ENCODE measurements around the gene CTBP1. TPM values are rescaled to one million over a fixed set of nuclear protein-coding genes. Genes with fewer than 3 reads are reported as not detected.
A peak's percentile ranks its signal among the peaks of the same experiment; 100 is the strongest.

Gene CTBP1
- total and polyA plus RNA-seq, 9 of the 15 experiments (the other 6 are each of a cell fraction or from before 2014, with no cell fraction given): 14.5 to 162 (median 68.2) TPM

DNA sequence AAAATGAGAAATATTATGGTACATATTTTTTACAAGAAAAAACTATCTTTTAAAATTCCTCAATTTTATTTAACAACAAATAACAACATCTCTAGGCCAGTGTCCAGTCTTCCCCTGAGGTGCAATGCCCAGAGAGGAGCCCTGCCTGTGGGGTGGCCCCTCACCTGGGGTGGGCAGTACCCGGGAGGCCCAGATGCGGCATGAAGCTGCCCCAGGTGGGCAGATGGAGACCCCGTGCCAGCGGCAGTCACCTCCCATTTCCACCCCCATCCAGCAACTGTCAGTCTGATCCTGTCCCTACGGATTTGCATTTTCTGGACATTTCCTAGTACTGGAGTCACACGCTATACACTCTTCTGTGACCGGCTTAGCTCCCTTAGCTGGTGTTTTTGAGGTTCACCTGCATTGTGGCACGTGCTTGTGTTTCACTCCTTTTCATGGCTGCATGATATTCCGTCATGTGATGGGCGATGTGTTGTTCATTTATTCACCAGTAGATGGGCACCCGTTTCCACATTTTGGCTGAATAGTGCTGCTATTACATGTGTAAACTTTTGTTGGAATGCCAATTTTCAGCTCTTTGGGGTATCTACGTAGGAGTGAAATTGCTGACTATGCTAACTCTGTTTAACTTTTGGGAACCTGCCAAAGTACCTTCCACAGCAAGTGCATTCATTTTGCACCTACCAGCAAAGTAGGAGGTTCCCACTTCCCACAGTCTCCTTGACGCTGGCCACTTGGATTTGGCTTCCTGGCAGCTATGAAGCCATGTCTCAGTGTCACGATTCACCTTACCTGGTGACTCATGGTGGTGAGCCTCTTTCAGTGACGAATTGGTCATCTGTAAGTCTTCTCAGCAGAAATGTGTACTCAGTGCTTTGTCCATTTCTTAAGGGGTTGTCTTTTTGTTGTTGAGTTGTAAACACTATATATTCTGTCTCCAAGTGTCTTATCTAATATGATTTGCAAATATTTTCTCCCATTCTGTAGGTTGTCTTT, 29.0 kb upstream of the CTBP1 start (continued):
- TF ChIP-seq RBM25 (IDR thresholded peaks at IDR 0.05; ENCODE audit: low read depth, low read length, severe bottlenecking) (peak; percentile 15), NR3C1 (CRISPR knock-in tag; IDR thresholded peaks at IDR 0.05) (no peak), SIRT6 (IDR thresholded peaks at IDR 0.05; ENCODE audit: low read depth, low read length) (no peak), POLR2AphosphoS5 (IDR thresholded peaks at IDR 0.05; ENCODE audit: control insufficient read depth, insufficient read depth, low read depth, low read length) (no peak), SMARCA5 (IDR thresholded peaks at IDR 0.05) (no peak), BMI1 (IDR thresholded peaks at IDR 0.05; ENCODE audit: low read length) (no peak), HNRNPK (IDR thresholded peaks at IDR 0.05; ENCODE audit: low read depth, low read length, poor library complexity, severe bottlenecking) (no peak), ZNF384 (IDR thresholded peaks at IDR 0.05; ENCODE audit: low read depth, low read length) (no peak), GATA2 (CRISPR knock-in tag; IDR thresholded peaks at IDR 0.05) (no peak), CHD1 (IDR thresholded peaks at IDR 0.05; ENCODE audit: low read length) (no peak), NFYB (IDR thresholded peaks at IDR 0.05; ENCODE audit: extremely low read depth, insufficient read length) (no peak)
- TF ChIP-seq, protein P1, sequence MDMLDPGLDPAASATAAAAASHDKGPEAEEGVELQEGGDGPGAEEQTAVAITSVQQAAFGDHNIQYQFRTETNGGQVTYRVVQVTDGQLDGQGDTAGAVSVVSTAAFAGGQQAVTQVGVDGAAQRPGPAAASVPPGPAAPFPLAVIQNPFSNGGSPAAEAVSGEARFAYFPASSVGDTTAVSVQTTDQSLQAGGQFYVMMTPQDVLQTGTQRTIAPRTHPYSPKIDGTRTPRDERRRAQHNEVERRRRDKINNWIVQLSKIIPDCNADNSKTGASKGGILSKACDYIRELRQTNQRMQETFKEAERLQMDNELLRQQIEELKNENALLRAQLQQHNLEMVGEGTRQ (CRISPR knock-in tag; IDR thresholded peaks at IDR 0.05): 0 out of 2 replicates have a peak, but pooled peaks have one; percentile 20
- TF ChIP-seq, protein P2, sequence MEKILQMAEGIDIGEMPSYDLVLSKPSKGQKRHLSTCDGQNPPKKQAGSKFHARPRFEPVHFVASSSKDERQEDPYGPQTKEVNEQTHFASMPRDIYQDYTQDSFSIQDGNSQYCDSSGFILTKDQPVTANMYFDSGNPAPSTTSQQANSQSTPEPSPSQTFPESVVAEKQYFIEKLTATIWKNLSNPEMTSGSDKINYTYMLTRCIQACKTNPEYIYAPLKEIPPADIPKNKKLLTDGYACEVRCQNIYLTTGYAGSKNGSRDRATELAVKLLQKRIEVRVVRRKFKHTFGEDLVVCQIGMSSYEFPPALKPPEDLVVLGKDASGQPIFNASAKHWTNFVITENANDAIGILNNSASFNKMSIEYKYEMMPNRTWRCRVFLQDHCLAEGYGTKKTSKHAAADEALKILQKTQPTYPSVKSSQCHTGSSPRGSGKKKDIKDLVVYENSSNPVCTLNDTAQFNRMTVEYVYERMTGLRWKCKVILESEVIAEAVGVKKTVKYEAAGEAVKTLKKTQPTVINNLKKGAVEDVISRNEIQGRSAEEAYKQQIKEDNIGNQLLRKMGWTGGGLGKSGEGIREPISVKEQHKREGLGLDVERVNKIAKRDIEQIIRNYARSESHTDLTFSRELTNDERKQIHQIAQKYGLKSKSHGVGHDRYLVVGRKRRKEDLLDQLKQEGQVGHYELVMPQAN (IDR thresholded peaks at IDR 0.05; ENCODE audit: borderline replicate concordance): no peak
- TF ChIP-seq, protein P3, sequence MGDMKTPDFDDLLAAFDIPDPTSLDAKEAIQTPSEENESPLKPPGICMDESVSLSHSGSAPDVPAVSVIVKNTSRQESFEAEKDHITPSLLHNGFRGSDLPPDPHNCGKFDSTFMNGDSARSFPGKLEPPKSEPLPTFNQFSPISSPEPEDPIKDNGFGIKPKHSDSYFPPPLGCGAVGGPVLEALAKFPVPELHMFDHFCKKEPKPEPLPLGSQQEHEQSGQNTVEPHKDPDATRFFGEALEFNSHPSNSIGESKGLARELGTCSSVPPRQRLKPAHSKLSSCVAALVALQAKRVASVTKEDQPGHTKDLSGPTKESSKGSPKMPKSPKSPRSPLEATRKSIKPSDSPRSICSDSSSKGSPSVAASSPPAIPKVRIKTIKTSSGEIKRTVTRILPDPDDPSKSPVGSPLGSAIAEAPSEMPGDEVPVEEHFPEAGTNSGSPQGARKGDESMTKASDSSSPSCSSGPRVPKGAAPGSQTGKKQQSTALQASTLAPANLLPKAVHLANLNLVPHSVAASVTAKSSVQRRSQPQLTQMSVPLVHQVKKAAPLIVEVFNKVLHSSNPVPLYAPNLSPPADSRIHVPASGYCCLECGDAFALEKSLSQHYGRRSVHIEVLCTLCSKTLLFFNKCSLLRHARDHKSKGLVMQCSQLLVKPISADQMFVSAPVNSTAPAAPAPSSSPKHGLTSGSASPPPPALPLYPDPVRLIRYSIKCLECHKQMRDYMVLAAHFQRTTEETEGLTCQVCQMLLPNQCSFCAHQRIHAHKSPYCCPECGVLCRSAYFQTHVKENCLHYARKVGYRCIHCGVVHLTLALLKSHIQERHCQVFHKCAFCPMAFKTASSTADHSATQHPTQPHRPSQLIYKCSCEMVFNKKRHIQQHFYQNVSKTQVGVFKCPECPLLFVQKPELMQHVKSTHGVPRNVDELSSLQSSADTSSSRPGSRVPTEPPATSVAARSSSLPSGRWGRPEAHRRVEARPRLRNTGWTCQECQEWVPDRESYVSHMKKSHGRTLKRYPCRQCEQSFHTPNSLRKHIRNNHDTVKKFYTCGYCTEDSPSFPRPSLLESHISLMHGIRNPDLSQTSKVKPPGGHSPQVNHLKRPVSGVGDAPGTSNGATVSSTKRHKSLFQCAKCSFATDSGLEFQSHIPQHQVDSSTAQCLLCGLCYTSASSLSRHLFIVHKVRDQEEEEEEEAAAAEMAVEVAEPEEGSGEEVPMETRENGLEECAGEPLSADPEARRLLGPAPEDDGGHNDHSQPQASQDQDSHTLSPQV (IDR thresholded peaks at IDR 0.05): no peak
- TF ChIP-seq, protein P4, sequence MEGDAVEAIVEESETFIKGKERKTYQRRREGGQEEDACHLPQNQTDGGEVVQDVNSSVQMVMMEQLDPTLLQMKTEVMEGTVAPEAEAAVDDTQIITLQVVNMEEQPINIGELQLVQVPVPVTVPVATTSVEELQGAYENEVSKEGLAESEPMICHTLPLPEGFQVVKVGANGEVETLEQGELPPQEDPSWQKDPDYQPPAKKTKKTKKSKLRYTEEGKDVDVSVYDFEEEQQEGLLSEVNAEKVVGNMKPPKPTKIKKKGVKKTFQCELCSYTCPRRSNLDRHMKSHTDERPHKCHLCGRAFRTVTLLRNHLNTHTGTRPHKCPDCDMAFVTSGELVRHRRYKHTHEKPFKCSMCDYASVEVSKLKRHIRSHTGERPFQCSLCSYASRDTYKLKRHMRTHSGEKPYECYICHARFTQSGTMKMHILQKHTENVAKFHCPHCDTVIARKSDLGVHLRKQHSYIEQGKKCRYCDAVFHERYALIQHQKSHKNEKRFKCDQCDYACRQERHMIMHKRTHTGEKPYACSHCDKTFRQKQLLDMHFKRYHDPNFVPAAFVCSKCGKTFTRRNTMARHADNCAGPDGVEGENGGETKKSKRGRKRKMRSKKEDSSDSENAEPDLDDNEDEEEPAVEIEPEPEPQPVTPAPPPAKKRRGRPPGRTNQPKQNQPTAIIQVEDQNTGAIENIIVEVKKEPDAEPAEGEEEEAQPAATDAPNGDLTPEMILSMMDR (IDR thresholded peaks at IDR 0.05 in 2 of 3, conservative IDR thresholded peaks at IDR 0.05 in 1 of 3; ENCODE audit: insufficient read depth in 2 of 3, low read depth in 1 of 3, low read length in 3 of 3): 0 out of 6 replicates have a peak, but pooled peaks of 1 of the 3 experiments have one; percentile 8

Measured in K562 (cell line).